Hematopoietic multipotent progenitor cell treated with erythropoietin and hydrocortisone succinate and interleukin-3 and kit ligand, for 15 days (in vitro differentiated cells): Measurements from ENCODE around the gene SHROOM3.

ENCODE experiments used
- DNase-seq: peaks from one replicate; pipeline ENCODE4 v3.0.0-alpha.2; 2015; ENCODE audit warnings: low spot score

SHROOM3 gene

GRCh38 chr4:76569706-76570105 lies 134.7 kb downstream of the SHROOM3 start:
- no peak for DNase-seq

- DNase-seq = no peak
Observed at GRCh38 chr4:76570141-76570973, 135.3 kb downstream of the SHROOM3 start.

- no peak for DNase-seq
Observed at GRCh38 chr4:76571274-76571673, 136.2 kb downstream of the SHROOM3 start.

GRCh38 chr4:76572224-76572623 lies 137.2 kb downstream of the SHROOM3 start:
- no peak for DNase-seq

GRCh38 chr4:76576824-76577223 lies 141.8 kb downstream of the SHROOM3 start:
- no peak for DNase-seq

- DNase-seq = no peak
Observed at GRCh38 chr4:76578002-76578560, 143.1 kb downstream of the SHROOM3 start.

GRCh38 chr4:76579596-76580375 lies 144.8 kb downstream of the SHROOM3 start:
- no peak for DNase-seq

GRCh38 chr4:76581077-76581962 lies 146.3 kb downstream of the SHROOM3 start:
- DNase-seq = no peak

GRCh38 chr4:76582074-76582816 lies 147.2 kb downstream of the SHROOM3 start:
- DNase-seq = no peak

- DNase-seq = no peak
Observed at GRCh38 chr4:76582817-76583087, 147.7 kb downstream of the SHROOM3 start.

- DNase-seq = no peak
Observed at GRCh38 chr4:76584241-76585152, 149.5 kb downstream of the SHROOM3 start.

- no peak for DNase-seq
Observed at GRCh38 chr4:76585272-76585671, 150.2 kb downstream of the SHROOM3 start.

- DNase-seq = no peak
Observed at GRCh38 chr4:76585897-76586360, 150.9 kb downstream of the SHROOM3 start.

- no peak for DNase-seq
Observed at GRCh38 chr4:76588274-76588673, 153.2 kb downstream of the SHROOM3 start.

GRCh38 chr4:76589402-76589801 lies 154.4 kb downstream of the SHROOM3 start:
- DNase-seq = no peak

- DNase-seq = no peak
Observed at GRCh38 chr4:76589872-76590797, 155.1 kb downstream of the SHROOM3 start.

- no peak for DNase-seq
Observed at GRCh38 chr4:76590798-76591281, 155.8 kb downstream of the SHROOM3 start.

- no peak for DNase-seq
Observed at GRCh38 chr4:76591992-76592391, 157.0 kb downstream of the SHROOM3 start.

GRCh38 chr4:76592460-76592859 lies 157.4 kb downstream of the SHROOM3 start:
- no peak for DNase-seq
